ENCODE data around the gene COX7B2.

COX7B2 gene

DNA sequence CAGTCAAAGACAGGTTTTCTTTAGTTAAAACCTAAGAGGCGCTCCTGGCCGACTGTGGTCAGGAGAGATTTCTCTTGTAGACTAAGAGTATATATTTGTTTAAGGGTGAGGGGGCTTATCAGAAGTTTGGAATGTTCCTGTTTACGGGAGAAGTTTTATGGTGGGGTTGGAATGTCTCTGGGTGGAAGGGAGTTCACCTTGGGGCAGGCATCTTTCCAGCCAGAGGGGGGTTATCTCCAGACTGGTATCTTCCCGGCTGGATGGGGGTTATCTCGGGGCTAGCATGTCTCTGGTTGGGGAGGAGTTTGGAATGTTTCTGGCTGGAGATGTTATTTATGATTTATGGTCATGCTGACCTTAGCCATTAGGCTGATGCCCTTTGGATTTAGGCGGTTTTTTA is 116.0 kb downstream of the COX7B2 start:
- DNase-seq (ENCODE audit: low read depth): no peak

GRCh38 chr4:46781434-46782092 is 127.5 kb downstream of the COX7B2 start:
- TF ChIP-seq, protein P1, sequence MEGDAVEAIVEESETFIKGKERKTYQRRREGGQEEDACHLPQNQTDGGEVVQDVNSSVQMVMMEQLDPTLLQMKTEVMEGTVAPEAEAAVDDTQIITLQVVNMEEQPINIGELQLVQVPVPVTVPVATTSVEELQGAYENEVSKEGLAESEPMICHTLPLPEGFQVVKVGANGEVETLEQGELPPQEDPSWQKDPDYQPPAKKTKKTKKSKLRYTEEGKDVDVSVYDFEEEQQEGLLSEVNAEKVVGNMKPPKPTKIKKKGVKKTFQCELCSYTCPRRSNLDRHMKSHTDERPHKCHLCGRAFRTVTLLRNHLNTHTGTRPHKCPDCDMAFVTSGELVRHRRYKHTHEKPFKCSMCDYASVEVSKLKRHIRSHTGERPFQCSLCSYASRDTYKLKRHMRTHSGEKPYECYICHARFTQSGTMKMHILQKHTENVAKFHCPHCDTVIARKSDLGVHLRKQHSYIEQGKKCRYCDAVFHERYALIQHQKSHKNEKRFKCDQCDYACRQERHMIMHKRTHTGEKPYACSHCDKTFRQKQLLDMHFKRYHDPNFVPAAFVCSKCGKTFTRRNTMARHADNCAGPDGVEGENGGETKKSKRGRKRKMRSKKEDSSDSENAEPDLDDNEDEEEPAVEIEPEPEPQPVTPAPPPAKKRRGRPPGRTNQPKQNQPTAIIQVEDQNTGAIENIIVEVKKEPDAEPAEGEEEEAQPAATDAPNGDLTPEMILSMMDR (IDR thresholded peaks at IDR 0.05; ENCODE audit: insufficient read depth, low read depth, low read length, missing control alignments): no peak
- H3K4me3 ChIP-seq (ENCODE audit: low read depth, low read length): no peak overlapping the region
- DNase-seq (ENCODE audit: low read depth): no peak

More for the DNA sequence above, 116.0 kb downstream of the COX7B2 start:
- H3K4me3 ChIP-seq (ENCODE audit: low read depth, low read length): no peak overlapping the region
- TF ChIP-seq, protein P1 (IDR thresholded peaks at IDR 0.05; ENCODE audit: insufficient read depth, low read depth, low read length, missing control alignments): no peak

DNA sequence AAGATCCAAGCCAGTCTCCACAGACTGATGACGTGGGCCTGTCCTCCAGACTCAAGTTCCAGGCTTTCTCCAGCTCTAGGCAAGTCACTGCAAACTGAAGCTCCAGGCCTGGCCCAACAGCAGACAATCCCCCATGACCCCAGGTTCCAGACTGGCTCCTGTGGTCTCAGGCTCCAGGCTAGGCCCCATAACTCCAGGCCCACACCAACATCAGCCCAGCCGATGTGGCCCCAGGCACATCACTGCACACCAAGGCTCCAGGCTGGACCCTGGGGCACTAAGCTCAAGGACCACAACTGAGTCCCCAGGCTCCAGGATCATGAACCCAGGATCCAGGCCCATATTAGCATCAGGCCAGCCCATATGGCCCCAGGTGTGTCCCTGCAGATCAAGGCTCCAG is 143.6 kb downstream of the COX7B2 start:
- H3K4me3 ChIP-seq (ENCODE audit: low read depth, low read length): no peak overlapping the region
- TF ChIP-seq, protein P1 (IDR thresholded peaks at IDR 0.05; ENCODE audit: insufficient read depth, low read depth, low read length, missing control alignments): no peak
- DNase-seq (ENCODE audit: low read depth): no peak

DNA sequence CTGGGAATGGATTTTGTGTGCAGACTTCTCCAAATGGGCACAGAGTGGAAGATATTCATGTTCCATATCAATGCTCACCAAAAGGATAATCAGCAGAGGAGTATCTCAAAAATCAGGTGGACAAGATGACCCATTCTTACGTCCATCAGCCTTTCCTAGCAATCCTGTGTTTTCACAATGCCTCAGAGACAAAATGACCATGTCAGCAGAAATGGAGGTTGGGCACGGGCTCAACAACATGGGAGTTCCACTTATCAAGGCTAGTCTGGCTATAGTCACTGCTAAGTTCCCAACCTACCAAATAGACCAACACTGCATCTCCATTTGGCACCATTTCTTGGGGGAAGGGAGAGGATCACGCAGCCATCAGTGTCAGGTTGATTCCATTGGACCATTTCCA is 179.0 kb downstream of the COX7B2 start:
- no peak for DNase-seq (ENCODE audit: low read depth)
- TF ChIP-seq, protein P1 (IDR thresholded peaks at IDR 0.05; ENCODE audit: insufficient read depth, low read depth, low read length, missing control alignments): no peak
- no peak overlapping the region for H3K4me3 ChIP-seq (ENCODE audit: low read depth, low read length)

GRCh38 chr4:46720055-46720454 is 189.0 kb downstream of the COX7B2 start:
- DNase-seq (ENCODE audit: low read depth): no peak
- TF ChIP-seq, protein P1 (IDR thresholded peaks at IDR 0.05; ENCODE audit: insufficient read depth, low read depth, low read length, missing control alignments): no peak
- H3K4me3 ChIP-seq (ENCODE audit: low read depth, low read length): no peak overlapping the region

- TF ChIP-seq, protein P1 (IDR thresholded peaks at IDR 0.05; ENCODE audit: insufficient read depth, low read depth, low read length, missing control alignments): no peak
- no peak overlapping the region for H3K4me3 ChIP-seq (ENCODE audit: low read depth, low read length)
- no peak for DNase-seq (ENCODE audit: low read depth)
Measured at GRCh38 chr4:46717950-46718349, 191.1 kb downstream of the COX7B2 start.

GRCh38 chr4:46715468-46715867 is 193.6 kb downstream of the COX7B2 start:
- no peak for DNase-seq (ENCODE audit: low read depth)
- TF ChIP-seq, protein P1 (IDR thresholded peaks at IDR 0.05; ENCODE audit: insufficient read depth, low read depth, low read length, missing control alignments): no peak

More at GRCh38 chr4:46715468-46715867, 193.6 kb downstream of the COX7B2 start:
- H3K4me3 ChIP-seq (ENCODE audit: low read depth, low read length): no peak overlapping the region
